Measurements from ENCODE around the gene SUGCT.

The SUGCT gene

GRCh38 chr7:40700653-40701421 lies 566.0 kb downstream of the SUGCT start:
- no peak for DNase-seq

DNA sequence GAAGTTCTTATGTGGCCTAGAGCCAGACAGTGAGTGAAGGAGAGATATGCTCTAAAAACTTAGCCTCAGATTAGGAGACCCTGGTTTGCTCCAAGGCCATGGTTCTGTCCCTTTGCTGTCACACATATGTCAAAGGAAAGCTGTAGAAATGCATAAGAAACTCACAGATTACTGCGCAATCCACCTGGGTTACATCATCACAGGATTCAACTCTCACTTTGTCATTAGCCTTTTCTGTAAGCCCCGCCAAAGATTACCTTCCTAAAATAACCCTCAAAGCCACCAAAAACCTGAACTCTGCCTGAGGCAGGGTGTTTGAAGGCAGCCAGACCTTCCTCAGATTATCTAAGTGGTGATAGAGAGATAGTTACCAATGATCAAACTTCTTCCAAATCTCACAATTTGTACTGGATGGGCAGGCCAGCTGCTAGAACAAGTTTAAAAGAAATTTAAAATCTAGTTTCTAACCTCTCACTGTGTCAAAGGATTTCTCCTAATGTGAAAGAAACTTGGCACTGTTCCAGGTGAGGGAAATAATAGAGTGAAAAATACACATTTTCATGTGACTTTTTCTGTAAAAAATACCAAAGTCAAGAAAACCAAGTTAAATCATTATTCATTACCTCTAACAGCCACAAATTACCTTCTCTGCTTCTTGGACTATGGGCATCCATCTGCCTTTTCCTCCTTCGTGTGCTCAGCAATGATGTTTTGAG lies 567.2 kb downstream of the SUGCT start:
- no peak for DNase-seq

- no peak for DNase-seq
Observed at GRCh38 chr7:40704172-40704571, 569.4 kb downstream of the SUGCT start.

GRCh38 chr7:40706829-40707228 lies 572.0 kb downstream of the SUGCT start:
- no peak for DNase-seq

DNA sequence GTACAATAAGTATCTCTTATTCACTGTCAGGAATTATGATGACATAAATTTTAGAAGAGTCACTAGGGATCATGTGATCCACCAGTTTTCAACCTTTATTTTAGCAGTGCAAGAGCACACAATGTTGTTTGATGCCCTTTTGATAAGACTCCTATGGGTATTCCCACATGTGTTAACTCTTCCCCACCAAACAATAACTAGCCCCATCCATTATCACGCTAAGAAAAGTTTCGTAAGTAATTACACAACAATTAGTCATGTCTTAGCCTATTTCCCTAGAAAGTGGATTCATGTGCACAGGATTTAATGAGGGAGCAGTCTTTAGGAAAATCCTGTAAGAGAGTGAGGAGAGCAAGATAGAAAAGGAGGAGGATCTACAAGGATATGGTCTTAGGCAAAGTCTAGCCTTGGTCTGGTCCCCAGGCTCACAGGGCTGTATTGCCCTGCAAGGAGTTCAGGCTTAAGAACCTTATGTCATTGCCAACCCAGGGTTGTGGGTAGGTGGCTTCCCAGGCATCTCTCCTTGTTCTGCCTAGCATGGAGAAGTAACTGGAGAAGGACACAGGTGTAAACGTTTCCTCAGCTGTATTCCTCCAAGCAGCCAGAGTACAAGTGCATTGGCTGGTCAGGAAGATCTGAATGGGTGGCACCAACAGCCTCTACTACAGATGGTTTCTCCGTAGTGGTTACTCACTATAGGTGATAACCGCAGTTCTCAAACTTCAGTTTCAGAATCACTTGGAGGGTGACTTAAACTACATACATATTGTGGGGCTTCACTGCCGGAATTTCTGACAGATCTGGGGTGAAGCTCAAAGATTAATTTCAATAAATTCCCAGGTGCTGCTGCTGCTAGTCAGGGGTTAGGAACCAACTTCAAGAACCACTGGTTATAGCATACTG lies 574.5 kb downstream of the SUGCT start:
- no peak for DNase-seq

DNA sequence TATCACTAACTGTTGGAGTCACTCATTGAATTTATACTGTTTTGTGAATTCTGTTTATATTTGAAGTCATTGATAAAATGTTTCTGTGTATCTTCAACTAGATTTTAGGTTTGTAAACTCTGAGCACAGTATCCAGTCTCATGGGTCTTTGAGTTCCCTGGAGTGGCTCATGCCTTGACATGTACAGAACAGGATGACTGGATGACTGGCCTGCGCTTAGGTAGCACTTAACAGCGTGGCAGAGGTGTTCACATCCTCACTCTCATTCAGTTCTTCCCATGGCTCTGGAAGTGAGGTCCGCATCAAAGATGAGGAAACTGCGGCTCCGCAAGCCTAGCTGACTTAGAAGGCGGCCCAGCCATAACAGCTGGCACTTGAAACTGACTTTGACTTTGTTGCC lies 576.9 kb downstream of the SUGCT start:
- no peak for DNase-seq

DNA sequence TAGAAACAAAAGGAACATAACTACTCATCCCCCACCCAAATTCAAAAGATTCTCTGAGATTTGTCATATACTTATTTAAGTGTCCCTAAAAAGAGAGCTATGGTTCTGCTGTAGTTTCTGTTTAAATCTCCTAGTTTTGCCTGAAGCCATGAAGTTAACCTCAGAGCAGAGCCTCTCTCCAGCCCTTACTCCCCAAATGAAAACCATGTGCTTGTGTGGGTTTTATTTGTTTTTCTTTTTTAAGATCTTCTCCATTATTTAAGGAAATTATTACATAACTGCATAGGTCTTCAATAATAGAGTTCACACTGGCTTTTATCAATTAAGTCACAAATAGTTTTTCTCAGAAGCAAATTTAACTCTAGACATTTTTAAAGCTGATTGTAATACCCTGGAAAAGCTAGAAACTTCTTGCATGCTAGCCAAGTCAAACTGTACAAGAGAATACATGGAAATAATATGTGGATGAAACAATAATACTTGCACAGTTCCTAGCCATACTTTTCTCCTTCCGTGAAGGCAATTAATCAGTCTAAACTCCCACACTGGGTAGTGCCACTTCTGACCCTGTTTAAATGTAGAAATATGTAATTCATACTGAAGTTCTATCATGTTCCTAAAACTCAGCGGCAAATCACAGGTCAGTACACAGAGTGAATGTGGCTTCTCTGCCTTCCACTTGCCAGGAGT lies 579.7 kb downstream of the SUGCT start:
- DNase-seq, result no peak

GRCh38 chr7:40715053-40715430 lies 580.2 kb downstream of the SUGCT start:
- no peak for DNase-seq

- DNase-seq, result no peak
Observed at GRCh38 chr7:40716052-40716451, 581.2 kb downstream of the SUGCT start.

GRCh38 chr7:40717242-40717641 lies 582.4 kb downstream of the SUGCT start:
- DNase-seq, result no peak

- no peak for DNase-seq
Observed at GRCh38 chr7:40720416-40720815, 585.6 kb downstream of the SUGCT start.

DNA sequence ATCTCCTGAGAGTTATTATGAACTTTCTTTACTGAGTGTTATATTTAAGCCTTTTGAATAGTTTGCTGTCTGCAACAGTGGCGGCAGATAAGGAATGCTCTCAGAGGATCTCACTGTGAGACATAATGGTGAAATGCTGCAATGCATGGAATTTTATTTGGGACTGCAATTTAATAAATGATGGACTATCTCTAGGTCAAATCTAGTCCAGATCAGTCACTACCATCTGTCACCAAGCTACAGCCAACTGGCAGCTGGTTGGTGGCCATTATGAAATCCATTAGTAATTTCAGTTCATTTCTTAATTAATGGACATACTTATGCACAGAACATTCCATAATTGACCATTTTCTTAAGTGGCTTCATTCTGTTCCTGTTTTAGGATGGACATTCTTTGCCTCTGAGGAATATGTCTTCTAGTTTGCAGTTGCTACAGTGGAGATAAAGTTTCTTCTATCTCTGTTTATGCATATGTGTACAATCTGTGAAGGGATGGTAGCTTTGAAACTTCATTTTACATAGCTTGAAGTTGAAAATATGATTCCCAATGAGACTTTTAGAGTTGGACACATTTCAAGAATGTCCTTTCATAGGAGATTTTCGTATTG lies 586.6 kb downstream of the SUGCT start:
- DNase-seq, result no peak

DNA sequence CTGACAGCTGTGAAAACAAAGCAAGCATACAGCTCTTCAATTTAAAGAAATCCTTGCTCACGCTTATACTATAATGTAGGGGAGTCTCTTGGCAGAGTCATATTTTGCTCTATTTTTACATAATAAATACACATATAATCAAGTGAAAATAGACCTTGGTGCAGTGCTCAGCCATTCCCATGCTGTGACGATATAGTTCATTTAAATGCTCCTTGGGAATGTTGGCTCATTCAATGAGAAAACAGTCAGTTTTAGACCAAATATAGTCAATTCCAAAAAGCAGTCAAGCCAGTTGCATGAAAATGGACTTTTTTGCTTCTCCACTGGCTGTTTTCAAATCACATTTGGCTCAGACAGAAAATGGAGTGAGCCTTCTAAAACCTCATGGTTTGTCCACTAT lies 587.4 kb downstream of the SUGCT start:
- no peak for DNase-seq

DNA sequence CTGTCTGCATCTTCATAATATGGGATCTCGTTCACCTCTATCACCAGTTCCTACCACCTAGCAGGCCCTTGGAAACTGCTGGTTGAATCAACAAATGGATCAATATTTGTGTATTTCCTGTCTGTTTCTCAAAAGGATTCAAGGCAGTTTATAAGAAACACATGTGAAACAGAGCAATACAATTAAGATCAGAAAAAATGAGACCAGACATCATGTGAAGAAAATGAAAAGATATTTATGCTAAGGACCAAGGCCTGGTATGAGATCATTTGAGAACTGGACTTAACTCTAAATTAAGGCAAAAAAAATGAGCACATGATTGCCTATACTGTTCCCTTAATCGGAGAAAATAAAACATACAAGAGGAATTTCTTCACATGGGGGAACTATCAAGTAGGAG lies 589.0 kb downstream of the SUGCT start:
- DNase-seq, result no peak

DNA sequence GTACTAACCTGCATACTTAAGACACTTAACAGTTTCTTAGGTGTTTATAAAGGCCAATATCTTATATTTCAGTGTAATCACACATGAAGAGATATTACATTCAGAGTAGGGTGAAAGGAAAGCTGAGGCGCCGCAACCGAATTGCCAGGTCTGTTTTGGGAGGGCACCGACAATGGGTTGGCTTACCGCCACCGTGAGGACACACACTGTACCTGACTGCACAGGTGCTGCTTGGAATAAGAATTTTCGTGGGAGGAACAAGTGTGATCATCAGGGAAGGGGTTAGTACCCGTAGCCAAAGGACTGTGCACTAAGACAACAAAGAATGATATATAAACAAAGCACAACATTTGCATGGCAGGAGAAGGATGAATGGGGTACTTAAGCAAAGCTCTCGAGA lies 591.8 kb downstream of the SUGCT start:
- no peak for DNase-seq

DNA sequence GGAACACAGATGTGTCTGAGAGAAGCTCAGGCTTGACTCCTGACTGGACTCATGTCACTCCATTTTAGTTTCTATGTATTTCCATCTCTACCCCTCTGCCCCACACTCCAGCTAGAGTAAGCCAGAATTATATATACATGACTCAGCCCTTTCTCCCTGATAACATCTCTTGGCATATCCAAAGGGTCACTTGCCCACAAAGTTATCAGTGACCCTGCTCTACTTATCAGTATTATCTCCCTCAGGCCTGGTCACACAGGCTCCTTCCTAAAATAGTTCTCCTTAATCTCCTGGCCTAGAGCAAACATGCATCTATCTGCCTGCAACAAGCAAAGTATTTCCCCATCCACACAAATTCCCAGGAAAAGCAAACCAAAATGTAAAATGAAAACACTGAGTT lies 598.3 kb downstream of the SUGCT start:
- no peak for DNase-seq

GRCh38 chr7:40733578-40733977 lies 598.8 kb downstream of the SUGCT start:
- DNase-seq, result no peak

- no peak for DNase-seq
Observed at GRCh38 chr7:40739257-40739656, 604.5 kb downstream of the SUGCT start.

DNA sequence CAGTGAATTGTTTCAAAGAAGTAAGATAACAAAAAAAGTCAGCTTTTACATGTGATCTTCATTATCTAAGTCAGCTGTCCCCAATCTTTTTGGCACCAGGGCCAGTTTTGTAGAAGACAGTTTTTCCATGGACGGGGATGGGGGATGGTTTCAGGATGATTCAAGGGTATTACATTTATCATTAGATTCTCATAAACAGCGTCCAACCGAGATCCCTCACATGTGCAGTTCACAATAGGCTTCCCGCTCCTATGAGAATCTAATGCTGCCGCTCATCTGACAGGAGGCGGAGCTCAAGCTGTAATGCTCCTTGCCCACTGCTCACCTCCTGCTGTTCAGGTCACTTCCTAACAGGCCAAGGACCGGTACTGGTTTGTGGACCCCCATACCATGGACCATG lies 607.5 kb downstream of the SUGCT start:
- DNase-seq, result no peak

DNA sequence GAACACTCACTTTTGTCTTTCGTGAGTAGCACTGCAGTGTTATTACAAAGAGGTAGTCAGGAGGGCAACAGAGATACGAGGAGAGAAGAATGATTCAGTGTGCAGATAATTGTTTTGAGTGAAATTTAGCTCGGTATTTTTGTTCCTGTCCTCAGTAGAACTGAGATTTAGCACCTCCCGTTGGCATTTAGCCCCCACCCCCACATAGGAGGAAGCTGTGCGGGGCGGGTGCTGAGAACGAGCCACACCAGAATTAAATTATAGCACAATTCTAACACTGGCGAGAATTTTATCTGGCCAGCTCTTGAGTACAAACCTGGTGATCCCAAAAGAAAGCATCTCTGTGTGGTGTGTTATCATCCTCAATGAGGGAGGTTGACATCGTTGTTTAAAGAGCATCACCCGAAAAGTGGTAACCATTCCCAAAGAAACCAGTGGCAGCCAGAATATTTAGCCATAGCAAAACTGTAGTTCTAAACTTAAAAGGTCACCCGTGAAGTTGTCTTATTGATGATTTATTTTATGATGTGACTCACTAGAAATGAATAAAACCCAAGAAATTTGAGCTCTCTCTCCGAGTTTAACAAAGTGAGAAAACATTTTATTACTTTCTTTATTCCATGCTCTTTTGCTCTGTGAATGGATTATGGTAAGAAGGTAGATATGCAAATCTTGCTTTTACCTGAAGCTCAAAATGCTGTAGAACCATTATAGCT lies 612.2 kb downstream of the SUGCT start:
- DNase-seq, result no peak

GRCh38 chr7:40747856-40748255 lies 613.1 kb downstream of the SUGCT start:
- no peak for DNase-seq

GRCh38 chr7:40749877-40750276 lies 615.1 kb downstream of the SUGCT start:
- no peak for DNase-seq
